ENCODE data around the gene HUNK. TPM values are rescaled to one million over a fixed set of nuclear protein-coding genes. Genes with fewer than 3 reads are reported as not detected.
A peak's percentile ranks its signal among the peaks of the same experiment; 100 is the strongest.

The HUNK gene
- total and polyA plus RNA-seq, 2 experiments from 2014 or later: 7.1 to 10.8 TPM

DNA sequence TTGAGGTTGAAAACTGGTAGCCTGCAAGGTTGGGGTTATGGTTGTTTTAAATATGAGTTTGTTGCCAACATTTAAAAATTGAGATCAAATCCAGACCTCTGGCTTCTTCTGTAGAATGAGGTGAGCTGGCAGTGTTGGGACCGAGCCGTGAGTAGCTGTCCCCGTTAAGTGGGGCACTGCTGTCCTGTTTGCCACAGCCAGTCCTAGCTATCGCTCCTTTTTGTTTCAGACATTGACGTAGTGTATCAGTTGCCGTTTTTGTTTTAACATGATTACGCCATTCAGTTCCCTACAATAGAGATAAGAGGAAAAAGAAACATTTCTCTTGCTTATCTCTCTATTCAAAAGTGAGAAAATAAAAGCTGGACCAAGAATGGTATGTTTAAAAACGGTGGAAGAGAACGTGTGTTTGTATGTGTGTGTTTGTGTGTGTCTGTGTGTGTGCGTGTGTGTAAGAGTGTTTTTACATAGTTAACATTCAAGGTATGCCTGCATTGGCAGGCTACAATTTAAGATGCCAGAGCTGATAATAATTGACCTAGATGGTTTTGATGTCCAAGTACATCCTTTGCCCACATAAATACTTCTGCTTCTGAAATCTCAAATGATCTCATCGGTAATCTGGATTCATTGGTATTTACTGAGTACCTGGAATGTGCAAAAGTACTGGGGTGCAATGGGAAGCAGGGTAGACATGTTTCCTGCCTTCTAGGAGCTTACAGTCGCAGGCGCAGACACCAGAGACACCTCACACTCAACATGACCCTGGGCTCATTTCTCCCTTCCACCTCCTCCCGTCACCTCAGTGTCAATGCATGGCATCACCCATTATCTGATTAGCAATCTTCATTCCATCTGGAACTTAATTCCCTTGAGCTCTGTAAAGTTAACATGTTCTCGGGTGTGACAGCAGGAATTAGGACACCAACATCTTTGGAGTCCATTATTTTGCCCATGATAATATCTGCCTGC lies 65.8 kb downstream of the HUNK start:
- Histone ChIP-seq H2AFZ (no peak overlapping the region), H3K4me2 (peak overlapping the region; percentile 11), H3K27ac (no peak overlapping the region), H4K20me1 (ENCODE audit: insufficient read depth, poor library complexity, severe bottlenecking) (no peaks in the 10 kb centered on the region), H3K79me2 (peaks cover 41% of the 10 kb centered on the region), H3K4me3 (no peak overlapping the region), H3K9me2 (replicated peaks; ENCODE audit: insufficient read depth) (no peaks in the 10 kb centered on the region), H3K4me1 (ENCODE audit: insufficient read depth) (peaks cover 6% of the 10 kb centered on the region), H3K9me3 (ENCODE audit: low read depth) (no peaks in the 10 kb centered on the region), H3K27me3 (no peaks in the 10 kb centered on the region), H3K36me3 (replicated peaks; ENCODE audit: insufficient read depth, low read depth) (no peaks in the 10 kb centered on the region)
- TF ChIP-seq EZH2phosphoT487 (IDR thresholded peaks at IDR 0.05; ENCODE audit: low read depth, severe bottlenecking, unreplicated experiment): no peak
- TF ChIP-seq EZH2 (IDR thresholded peaks at IDR 0.05; ENCODE audit: borderline replicate concordance): no peak
- DNase-seq (ENCODE audit: low spot score): no peak
- 68% methylated on average over 15 of the region's 15 CpGs for WGBS (ENCODE audit: low lambda C conversion rate, missing lambda C conversion rate)

DNA sequence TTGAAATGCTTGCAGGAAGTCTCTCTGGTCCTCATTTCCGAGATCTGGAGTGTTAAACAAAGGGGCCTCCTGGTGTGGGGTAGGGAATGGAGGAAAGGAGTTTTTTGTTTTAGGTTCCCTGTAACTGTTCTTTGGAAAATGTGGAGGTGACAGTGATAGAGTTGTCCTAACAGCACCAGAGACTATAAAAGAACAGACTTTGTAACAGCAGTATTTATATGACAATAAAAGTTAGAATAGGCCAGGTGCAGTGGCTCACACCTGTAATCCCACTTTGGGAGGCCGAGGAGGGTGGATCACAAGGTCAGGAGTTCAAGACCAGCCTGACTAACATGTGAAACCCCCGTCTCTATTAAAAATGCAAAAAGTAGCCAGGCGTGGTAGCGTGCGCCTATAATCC lies 68.9 kb downstream of the HUNK start:
- Histone ChIP-seq H3K9me2 (replicated peaks; ENCODE audit: insufficient read depth) (no peaks in the 10 kb centered on the region), H3K4me3 (no peak overlapping the region), H3K27ac (no peak overlapping the region), H3K36me3 (replicated peaks; ENCODE audit: insufficient read depth, low read depth) (no peaks in the 10 kb centered on the region), H3K4me1 (ENCODE audit: insufficient read depth) (peaks cover 26% of the 10 kb centered on the region), H3K9me3 (ENCODE audit: low read depth) (no peaks in the 10 kb centered on the region), H4K20me1 (ENCODE audit: insufficient read depth, poor library complexity, severe bottlenecking) (no peaks in the 10 kb centered on the region), H3K27me3 (no peaks in the 10 kb centered on the region), H3K79me2 (peaks cover 29% of the 10 kb centered on the region), H2AFZ (no peak overlapping the region), H3K4me2 (no peak overlapping the region)
- no peak for DNase-seq (ENCODE audit: low spot score)
- WGBS (ENCODE audit: low lambda C conversion rate, missing lambda C conversion rate): 91% methylated on average over 6 of the region's 6 CpGs
- TF ChIP-seq EZH2 (IDR thresholded peaks at IDR 0.05; ENCODE audit: borderline replicate concordance) (no peak), CTCF (IDR thresholded peaks at IDR 0.05; ENCODE audit: poor library complexity) (no peak), EZH2phosphoT487 (IDR thresholded peaks at IDR 0.05; ENCODE audit: low read depth, severe bottlenecking, unreplicated experiment) (no peak)

DNA sequence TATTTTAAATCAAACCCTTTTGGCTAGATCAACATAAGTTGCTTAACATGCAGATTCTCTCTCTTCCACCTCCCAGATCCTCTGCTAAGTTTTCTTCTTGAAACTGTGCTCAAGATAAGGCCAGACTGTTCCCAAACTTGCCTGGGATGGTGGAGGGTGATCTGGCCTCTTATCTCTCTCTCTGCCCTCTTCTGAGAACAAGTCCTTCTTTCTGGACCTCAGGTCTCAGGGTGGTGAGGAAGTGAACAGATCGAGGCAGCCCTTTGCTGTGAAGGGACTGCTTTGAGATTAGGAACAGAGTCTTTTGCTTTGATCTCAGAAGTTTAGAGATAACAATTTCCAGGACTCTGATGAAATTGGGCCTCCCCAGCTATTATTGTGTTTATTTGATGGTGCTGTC lies 70.7 kb downstream of the HUNK start:
- Histone ChIP-seq H3K27ac (peak overlapping the region; percentile 22), H3K4me2 (peak overlapping the region; percentile 38), H3K9me2 (replicated peaks; ENCODE audit: insufficient read depth) (no peaks in the 10 kb centered on the region), H3K36me3 (replicated peaks; ENCODE audit: insufficient read depth, low read depth) (no peaks in the 10 kb centered on the region), H2AFZ (no peak overlapping the region), H3K79me2 (peaks cover 22% of the 10 kb centered on the region), H3K4me1 (ENCODE audit: insufficient read depth) (peaks cover 29% of the 10 kb centered on the region), H4K20me1 (ENCODE audit: insufficient read depth, poor library complexity, severe bottlenecking) (no peaks in the 10 kb centered on the region), H3K9me3 (ENCODE audit: low read depth) (no peaks in the 10 kb centered on the region), H3K4me3 (no peak overlapping the region), H3K27me3 (no peaks in the 10 kb centered on the region)
- TF ChIP-seq CTCF (IDR thresholded peaks at IDR 0.05; ENCODE audit: poor library complexity) (no peak), EZH2phosphoT487 (IDR thresholded peaks at IDR 0.05; ENCODE audit: low read depth, severe bottlenecking, unreplicated experiment) (no peak), EZH2 (IDR thresholded peaks at IDR 0.05; ENCODE audit: borderline replicate concordance) (no peak)
- no peak for DNase-seq (ENCODE audit: low spot score)
- 33% methylated on average over 1 of the region's 1 CpG for WGBS (ENCODE audit: low lambda C conversion rate, missing lambda C conversion rate)

DNA sequence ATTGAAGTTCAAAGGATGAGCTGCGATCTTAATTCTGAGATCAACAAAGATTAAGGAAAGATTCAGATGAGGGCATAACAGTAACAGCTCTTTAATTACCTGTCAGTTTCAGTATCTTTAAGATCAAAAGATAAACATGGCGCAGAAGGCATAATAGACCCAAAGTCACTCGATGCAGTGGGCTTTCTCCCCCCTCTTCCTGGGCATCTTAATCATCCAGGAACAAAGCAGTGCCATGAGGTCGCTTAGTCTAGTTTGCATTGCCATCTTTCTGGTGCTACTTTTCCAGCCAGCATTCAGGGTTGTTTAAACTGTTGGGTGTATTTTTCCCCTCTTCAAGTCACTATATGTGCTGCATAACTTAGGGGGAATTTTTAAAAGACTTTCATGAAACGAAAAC lies 72.3 kb downstream of the HUNK start:
- H4K20me1 ChIP-seq (ENCODE audit: insufficient read depth, poor library complexity, severe bottlenecking): no peaks in the 10 kb centered on the region
- no peak for DNase-seq (ENCODE audit: low spot score)
- no peaks in the 10 kb centered on the region for H3K9me3 ChIP-seq (ENCODE audit: low read depth)
- peak overlapping the region; percentile 48 for H3K4me2 ChIP-seq
- no peaks in the 10 kb centered on the region for H3K27me3 ChIP-seq
- peak overlapping the region; percentile 40 for H3K27ac ChIP-seq
- WGBS (ENCODE audit: low lambda C conversion rate, missing lambda C conversion rate): 32% methylated on average over 5 of the region's 5 CpGs
- H3K4me1 ChIP-seq (ENCODE audit: insufficient read depth): peaks cover 29% of the 10 kb centered on the region
- no peaks in the 10 kb centered on the region for H3K9me2 ChIP-seq (replicated peaks; ENCODE audit: insufficient read depth)
- H2AFZ ChIP-seq: no peak overlapping the region
- no peak overlapping the region for H3K4me3 ChIP-seq
- H3K79me2 ChIP-seq: peaks cover 9% of the 10 kb centered on the region
- no peaks in the 10 kb centered on the region for H3K36me3 ChIP-seq (replicated peaks; ENCODE audit: insufficient read depth, low read depth)
- no peak for TF ChIP-seq CTCF (IDR thresholded peaks at IDR 0.05; ENCODE audit: poor library complexity)
- TF ChIP-seq EZH2 (IDR thresholded peaks at IDR 0.05; ENCODE audit: borderline replicate concordance): no peak
- TF ChIP-seq EZH2phosphoT487 (IDR thresholded peaks at IDR 0.05; ENCODE audit: low read depth, severe bottlenecking, unreplicated experiment): no peak
